CD4-positive, alpha-beta T cell treated with Interleukin-2 at 100 ng/mL for 4 hours (primary cell): ENCODE results near the gene TMEM245.
"Not testable (repeated sequence)": the region's sequence is repeated elsewhere in the genome, so short reads cannot be mapped to it uniquely, and the experiment has no call there.

Experiments
- DNase-seq: peaks from one replicate; pipeline ENCODE4 v3.0.0-alpha.2; 2020; ENCODE audit warnings: low spot score

Gene TMEM245

DNA sequence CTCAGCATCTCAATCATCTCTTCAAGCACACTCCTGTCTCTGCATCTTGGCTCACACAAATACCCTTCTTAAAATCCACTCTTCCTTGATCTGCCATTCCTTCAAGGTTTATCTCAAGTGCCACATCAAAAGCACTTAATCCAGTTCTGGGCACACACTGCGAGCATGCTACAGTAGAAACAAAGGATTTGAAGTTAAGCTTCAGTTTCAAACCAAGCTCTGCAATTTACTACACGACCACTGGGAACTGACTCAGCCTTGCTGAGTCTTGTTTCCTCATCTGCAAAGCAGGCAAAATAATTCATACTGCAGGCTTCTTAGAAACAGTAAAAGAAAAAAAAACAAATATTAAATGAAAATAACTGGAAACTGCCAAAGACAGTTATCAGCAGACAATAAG, 56.0 kb downstream of the TMEM245 start:
- DNase-seq, result no peak

DNA sequence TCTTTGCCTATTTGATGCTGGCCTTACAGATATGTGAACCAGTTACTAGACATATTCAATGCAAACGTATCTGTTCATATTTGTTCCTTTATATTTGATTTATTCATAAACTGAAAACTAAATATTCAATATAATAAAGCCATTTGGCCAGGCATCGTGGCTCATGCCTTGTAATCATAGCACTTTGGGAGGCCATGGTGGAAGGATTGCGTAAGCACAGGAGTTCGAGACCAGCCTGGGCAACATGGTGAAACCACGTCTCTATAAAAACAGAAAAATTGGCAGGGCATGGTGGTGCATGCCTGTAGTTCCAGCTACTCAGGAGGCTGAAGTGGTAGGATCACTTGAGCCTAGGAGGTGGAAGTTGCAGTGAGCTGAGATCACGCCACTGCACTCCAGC, 57.2 kb downstream of the TMEM245 start:
- no peak for DNase-seq

DNA sequence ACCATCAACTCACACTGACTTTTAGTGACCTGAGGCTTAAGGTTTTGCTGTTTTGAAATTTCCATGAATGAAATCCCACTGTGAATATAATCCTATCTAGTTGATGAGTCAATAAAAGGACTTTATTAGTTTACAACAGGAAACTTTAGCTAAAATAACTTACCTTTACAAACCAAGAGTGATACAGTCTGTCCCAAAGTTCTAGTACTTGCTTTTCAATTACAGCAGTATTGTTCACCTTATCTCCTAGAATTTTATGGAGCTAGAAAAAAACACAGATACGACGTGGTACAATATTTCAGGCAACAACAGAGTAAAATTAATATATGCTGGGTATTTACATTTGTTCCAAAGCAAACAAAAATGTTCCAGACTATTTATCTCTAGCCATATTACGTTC, 59.6 kb downstream of the TMEM245 start:
- no peak for DNase-seq

DNA sequence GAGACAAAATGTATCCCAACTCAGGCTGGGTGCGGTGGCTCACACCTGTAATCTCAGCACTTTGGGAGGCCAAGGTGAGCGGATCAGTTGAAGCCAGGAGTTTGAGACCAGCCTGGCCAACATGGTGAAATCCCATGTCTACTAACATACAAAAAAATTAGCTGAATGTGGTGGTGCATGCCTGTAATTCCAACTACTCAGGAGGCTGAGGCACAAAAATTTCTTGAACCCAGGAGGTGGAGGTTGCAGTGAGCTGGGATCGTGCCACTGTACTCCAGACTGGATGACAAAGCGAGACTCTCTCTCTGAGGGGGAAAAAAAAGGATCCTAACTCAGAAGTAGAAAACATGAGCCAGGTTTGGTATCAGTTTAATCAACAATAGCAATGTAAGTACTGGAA, 66.6 kb downstream of the TMEM245 start:
- not testable (repeated sequence) for DNase-seq

DNA sequence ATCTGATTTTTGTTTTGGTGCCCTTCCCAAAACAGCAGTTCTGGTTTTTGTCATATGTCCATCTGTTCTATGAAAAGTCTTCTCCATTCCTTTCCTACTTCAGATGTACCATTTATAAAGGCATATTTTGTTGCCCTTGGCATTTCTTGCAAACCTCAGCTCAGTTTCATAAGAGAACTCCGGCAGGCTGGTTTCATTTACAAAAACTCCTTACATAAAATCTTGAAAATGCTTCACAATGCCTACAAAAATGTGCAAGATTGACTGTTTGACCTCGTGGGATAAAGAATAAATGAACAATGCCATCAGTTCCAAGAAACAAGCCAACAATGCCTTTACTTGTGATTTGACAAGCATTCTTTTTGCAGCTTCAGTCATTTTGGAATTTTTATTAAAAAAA, 67.3 kb downstream of the TMEM245 start:
- DNase-seq, result no peak

DNA sequence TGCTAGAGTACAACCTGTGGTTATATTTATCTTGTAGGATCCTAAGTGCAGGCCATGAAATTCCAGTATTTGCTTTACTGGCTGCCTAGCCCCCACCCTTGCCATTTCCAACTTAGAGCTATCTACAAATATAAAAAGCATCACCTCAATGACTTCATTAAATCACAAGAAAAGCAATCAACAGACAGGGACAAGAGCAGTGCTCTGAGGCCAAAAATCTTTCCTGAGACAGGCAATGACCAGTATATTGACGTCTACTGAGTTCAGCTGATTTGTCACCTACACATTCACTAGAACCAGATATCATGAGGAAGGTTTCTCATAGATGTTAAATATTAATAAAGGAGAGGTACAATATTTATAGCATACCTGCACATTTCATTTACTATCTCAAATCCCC, 68.0 kb downstream of the TMEM245 start:
- DNase-seq, result no peak

DNA sequence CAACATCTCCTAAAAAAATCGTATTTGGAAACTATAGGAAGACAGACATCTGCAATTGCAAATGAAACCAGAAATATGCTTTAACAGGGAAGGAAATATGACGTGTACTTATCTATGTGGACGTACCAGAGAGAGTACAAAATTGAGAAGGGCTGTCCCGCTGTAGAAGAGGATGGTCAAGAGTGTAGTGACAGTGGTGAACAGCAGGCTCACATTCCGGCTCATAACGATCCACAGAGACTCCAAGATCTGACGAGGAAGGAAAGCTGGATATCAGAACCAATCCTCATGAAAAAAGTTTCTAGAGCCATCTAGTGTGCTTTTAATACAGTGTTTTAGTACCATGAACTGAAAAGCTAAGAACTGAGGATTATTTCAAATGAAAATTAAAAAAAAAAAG, 69.3 kb downstream of the TMEM245 start:
- DNase-seq, result no peak

DNA sequence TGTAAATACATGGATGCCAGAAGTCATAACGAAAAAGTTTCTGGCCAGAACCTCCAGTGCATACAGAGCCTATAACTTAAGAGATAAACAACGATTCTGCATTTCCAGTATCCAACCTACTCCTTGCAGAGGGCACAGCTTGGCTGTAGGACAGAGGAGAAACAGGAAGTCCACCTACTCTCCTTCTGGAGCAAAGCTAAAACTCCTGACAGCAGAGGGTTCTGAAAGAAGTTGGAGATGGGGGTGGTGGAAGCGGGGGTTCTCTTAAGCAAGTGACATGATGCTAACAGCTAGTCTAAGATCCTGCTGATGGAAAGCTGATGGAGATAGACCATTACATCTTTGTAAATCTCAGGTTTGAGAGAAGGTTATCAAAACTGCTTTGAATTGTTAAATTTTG, 70.9 kb downstream of the TMEM245 start:
- DNase-seq, result no peak

DNA sequence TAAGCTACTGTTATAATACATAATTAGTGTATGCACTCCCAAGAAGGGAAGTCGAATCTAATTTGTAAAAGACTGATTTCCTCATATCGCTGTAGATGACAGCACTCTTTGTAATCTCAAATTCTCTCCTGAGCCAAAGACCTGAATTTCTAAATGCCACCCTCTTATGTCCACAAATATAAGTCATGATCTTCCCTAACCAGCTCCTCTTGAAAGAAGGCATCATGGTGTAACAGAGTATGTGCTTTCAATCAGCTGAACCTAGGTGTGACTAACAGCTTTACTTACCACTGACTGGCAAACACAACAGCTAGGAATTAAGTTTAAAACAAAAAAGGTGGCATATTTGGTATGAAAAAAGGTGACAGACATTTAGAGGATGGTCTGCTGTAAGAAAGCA, 72.5 kb downstream of the TMEM245 start:
- no peak for DNase-seq

DNA sequence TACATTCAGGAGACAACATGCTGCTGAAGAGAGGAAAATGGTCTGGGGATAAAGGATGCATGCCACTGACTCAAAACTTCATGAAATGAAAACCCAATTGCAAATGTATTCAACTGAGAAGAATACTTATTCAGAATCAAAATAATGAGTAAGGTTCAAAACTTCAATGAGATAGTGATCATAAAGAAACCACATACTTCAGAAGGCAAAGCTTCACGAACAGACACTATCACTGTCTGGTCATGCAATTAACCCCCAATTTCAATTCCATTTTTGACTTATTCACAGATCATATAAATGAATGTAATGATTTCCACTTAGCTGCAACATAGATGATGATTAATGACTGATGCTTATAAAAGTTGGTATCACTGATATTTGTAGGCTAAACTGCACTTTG, 73.4 kb downstream of the TMEM245 start:
- DNase-seq, result no peak

DNA sequence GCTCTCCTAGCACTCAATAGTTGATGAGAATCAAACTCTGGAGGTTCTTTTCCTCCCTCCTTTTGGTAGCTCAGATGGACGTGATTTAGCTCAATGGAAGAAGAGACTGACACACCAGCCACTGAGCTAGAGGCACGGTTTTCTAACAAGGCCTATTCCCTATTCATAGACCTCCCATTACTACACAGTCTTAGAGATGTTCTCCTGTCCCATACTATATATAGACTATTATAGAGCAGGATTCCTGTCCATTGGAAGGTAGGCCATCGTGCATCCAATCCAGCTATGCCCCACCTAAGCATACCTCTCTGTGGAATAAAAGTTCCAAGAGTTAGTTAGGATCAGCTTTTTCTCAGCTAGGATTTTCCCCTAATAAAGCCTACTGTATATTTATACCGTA, 76.2 kb downstream of the TMEM245 start:
- DNase-seq, result no peak

DNA sequence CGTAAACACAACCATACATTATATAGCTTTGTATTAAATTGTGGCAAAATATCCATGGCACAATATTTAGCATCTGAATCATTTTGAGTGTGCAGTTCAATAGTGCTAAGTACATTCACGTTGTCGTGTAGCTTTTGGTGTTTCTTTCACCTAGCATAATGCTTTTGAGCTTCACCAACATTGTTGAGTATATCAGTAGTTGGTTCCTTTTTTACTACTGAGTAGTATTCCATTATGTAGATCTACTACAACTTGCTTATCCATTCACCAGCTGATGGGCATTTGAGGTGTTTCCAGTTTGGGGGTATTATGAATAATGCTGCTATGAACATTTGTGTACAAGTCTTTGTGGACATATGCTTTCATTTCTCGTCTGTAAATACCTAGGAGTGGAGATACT, 79.2 kb downstream of the TMEM245 start:
- no peak for DNase-seq

DNA sequence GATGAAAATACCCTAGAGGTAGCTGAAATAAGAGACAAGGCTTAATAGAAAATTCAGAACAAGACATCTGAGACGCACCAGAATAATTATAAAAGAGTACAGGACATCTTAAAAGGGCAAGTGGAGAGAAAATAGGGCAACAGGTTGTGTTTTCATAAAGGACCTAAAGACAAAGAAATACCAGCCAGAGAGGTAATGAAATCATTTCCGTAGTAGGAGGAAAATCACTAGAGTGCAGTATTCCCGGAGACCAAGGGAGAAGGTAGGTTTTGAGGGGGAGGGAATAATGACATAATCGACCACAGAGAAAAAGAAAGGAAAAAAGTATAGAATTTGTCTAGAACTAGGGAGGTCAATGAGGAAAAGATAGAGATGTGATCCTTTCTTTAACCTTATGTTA, 80.2 kb downstream of the TMEM245 start:
- DNase-seq, result no peak

DNA sequence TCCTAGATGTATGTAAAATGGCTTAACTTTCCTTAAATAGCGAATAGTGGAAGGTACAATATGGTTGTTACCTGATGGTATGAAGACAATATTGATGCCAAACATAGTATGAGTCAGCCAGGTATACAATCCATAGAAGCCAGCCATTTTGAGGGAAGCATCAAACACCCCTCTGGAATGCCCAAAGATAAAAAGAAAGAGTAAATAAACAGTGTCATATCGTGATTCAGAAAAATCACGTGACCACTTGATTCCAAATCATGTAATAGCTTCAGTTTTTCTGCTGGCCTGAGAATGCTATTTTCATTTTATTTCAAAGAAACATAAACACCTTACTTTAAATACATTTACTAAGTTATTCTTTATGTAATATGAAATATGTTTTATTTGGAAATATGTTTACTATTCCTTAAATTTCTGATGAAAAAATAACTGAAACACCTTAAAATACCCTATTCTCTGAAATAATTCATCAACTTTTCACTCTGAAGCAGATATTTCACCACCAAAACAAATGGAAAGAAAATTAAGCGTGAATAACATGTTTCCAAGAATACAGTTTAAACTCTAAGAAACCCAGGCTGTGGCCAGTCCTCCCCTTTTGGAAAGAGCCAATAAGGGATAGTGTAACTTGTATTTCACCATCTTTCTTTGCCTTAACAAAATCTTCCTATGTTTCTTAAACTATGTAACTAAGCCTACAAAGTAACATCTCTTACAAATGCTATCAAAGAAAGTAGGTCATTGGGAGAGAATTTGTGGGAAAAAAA, 81.6 kb downstream of the TMEM245 start:
- DNase-seq, result no peak

DNA sequence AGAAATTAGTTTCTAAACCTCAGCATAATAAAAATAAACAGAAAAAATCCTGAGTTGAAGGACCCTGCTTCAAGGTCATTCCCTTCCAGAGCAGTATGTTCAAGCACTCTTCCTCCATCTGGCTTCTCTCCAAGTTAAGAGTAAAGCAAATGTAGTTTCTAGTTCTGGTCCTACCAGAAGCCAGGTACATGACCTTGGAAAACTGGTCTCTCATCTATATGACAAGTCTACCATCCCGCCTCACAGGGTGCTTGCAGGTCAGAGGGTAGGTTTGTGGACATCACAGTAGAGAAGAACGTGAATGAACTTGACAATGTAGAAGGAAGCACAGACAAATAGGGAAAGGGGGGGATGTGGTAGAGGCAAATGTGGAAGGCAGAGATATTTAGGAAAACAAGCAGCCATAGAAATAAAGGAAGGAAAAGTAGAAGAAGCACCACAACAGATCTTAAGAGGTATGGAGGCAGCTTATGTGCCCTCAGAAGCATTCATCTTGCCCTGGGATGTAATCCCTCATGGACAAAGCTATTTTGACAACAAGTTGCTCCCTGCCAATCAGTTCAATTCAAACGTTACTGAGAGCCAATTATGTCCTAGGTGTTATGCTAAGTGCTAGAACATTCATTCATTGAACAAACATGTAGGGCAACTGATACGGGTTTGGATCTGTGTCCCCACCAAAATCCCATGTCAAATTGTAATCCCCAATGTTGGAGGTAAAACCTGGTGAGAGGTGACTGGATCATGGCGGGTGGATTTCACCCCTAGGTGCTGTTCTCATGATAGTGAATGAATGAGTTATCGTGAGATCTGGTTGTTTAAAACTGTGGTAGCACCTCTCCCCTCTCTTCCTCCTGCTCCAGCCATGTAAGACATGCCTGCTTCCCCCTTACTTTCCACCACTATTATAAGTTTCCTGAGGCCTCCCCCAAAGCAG, 82.7 kb downstream of the TMEM245 start:
- no peak for DNase-seq

DNA sequence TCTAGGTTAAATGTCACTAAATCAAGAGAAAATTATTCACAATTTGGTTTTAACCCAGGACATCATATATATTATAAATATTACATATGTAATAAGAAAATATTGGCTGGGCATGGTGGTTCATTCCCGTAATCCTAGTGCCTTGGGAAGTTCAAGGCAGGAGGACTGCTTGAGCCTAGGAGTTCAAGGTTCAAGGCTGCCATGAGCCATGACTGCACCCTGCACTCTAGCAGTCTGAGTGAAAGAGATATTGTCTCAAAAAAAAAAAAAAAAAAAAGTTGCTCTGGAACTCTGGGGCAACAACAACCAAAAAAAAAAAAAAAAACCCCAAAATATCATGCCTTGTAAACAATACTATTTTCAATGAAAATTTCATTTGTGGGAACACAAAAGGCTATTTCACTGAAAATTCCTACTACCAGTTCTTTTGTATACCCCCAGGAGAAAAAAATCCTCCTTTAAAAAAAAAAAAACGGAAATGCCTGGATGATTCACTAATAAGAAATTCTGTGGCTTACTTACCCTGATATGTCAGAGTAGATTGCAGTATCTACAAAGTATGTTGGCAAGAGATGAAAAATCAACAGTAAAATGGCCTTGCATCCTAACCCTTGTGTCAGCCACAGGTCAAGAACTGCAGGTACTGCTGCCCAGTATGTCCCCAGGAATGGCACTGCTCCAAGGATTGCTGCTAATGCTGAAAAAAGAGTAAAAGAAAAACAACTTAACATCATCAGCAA, 83.9 kb downstream of the TMEM245 start:
- no peak for DNase-seq

DNA sequence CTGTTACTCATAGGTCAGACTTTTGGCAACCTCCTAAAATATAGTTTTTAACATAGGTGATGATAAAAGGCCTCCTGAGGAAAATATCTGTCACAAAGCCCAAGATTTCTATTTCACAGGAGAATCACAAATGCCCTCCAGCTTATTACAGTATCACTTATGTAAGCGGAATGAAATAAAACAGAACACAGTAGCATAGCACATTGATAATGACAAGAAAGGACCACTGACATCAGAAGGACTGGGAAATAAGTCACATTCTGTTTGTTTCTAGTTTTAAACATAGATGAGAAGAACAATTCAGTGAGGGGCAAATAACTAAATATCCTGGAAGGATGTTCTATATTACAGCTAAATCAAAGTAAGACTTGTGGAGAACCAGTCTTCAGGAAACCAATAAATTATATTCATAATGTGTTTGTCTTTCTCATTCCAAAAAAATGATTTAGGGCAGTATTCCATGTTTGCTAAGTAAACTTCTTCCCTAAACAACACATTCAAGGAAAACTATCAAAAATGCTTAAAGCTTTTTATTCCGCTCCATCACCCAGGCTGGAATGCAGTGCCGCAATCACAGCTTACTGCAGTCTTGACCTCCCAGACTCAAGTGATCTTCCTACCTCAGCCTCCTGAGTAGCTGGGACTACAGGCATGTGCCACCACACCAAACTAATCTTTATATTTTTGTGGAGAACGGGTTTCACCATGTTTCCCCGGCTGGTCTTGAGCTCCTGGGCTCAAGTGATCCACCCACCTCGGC, 85.6 kb downstream of the TMEM245 start:
- no peak for DNase-seq

DNA sequence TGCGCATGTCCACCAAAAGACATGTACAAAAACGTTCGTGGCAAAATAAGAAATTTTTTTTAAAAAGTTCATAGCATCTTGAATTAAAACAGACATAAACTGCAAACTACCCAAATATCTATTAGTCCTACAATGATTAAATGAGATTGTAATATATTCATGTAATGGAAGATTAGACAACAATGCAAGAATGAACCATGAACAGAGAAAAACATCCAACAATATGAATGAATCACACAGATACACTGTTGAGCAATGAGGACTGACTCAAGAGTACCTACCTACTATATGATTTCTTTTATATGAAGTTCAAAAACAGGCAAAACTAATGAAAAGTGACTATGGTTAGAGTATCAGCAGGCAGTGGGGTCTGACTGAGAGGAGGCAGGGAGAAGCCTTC, 88.5 kb downstream of the TMEM245 start:
- DNase-seq, result no peak

DNA sequence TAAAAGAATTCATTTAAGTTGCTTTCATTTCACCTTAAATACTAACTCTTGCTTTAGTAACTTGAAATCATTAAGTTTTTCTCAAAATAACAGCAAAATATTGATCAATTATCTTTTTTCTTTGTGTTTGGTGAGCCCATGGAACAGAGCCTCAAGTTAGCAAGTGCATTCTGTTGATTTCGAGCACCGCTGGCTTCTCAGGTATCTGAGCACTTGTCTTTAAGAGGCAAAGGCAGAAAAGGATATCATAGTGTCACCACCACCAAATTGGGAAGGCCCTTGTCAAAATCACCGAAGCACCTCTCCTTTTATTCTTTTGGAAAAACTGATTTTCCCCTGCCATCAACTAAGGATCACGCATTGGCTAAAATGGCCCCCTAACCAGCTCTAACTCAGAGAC, 89.3 kb downstream of the TMEM245 start:
- no peak for DNase-seq

DNA sequence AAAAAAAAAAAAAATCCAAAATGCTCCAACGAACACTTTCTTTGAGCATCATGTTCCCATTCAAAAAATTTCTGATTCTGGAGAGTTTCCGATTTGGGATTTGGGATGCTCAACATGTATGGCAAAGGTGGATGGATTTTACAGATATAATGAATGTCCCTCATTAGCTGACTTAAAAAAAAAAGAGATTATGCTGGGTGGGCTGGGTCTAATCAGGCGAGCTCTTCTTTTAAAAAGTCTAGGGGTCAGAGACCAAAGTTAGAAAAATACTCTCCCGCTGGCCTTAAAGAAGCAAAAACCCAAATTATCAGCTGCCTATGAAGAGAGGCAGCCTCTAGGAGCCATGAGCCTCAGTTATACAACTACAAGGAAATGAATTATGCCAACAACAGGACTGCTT, 91.3 kb downstream of the TMEM245 start:
- DNase-seq, result no peak

DNA sequence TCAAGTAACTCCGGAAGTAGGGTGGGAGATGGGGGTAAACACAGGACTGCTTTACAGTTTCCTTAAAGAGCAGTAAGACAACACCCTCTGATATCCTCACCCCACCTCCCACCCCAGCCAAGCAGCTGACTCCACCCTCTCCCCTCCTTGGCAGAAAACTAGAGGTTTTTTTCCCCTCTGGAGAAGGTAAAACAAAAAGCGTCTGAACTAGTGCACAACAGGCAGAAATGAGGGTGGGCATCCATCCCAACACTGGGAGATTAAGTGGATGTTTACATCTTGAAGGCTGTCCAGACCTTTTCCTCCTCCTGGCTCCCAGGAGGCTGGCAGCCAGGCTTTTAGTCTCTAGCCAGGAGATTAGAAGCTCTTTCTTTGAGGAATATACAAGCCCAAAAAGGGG, 92.6 kb downstream of the TMEM245 start:
- no peak for DNase-seq

DNA sequence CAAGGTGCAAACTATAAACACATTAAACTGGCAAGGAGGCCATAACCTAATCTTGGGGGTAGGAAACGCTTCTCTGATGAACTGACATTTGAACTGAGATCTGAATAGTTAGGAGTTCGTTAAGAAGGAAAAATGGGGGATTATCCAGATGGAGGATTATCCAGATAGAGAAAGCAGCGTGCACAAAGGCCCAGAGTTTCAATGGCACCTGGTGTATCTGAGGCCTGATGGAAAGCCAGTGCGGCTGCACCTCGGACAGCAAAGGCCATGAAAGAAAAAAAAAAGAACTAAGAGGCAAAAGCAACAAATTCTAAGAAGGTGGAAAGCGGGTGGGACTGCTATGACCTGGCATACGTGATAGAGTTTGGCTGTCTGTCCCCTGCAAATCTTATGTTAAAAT, 93.4 kb downstream of the TMEM245 start:
- DNase-seq, result no peak
